Esophagus (tissue), 2 donors: Measurements from ENCODE around the gene WWOX. TPM values are rescaled to one million over a fixed set of nuclear protein-coding genes. Genes with fewer than 3 reads are reported as not detected.
"Not testable (repeated sequence)": the region's sequence is repeated elsewhere in the genome, so short reads cannot be mapped to it uniquely, and the experiment has no call there.

Experiments
- H3K27ac ChIP-seq, 2 donors: one replicate each; pipeline ENCODE4 v1.5.1; 2013; ENCODE audit warnings: low read depth in 2 of 2, mild to moderate bottlenecking in 2 of 2, inconsistent platforms in 1 of 2, low read length in 1 of 2, moderate library complexity in 1 of 2
- H3K27me3 ChIP-seq, 2 donors: one replicate each; pipeline ENCODE4 v1.6.1; 2013; ENCODE audit warnings: low read length in 2 of 2, control low read depth in 1 of 2, mild to moderate bottlenecking in 1 of 2; ENCODE audit not compliant: insufficient read depth in 2 of 2, control insufficient read depth in 1 of 2
- H3K36me3 ChIP-seq, 2 donors: one replicate each; pipeline ENCODE4 v1.6.1; 2013; ENCODE audit warnings: low read length in 1 of 2; ENCODE audit not compliant: control insufficient read depth in 2 of 2, insufficient read depth in 2 of 2
- H3K4me1 ChIP-seq, 2 donors: one replicate each; pipeline ENCODE4 v1.6.1; 2013; ENCODE audit warnings: low read length in 1 of 2; ENCODE audit not compliant: control insufficient read depth in 2 of 2, insufficient read depth in 2 of 2
- H3K4me3 ChIP-seq, 2 donors: one replicate each; pipeline ENCODE4 v1.5.1; 2013; ENCODE audit warnings: low read length in 2 of 2, mild to moderate bottlenecking in 2 of 2, low read depth in 1 of 2, moderate library complexity in 1 of 2
- H3K9me3 ChIP-seq, 2 donors: one replicate each; pipeline ENCODE4 v1.6.1; 2013; ENCODE audit warnings: mild to moderate bottlenecking in 2 of 2, low read depth in 1 of 2, low read length in 1 of 2, moderate library complexity in 1 of 2; ENCODE audit not compliant: control insufficient read depth in 2 of 2, insufficient read depth in 1 of 2
- WGBS, 2 donors: extraction: QIAGEN DNeasy Blood & Tissue Kit; methylation state at CpG; one replicate each; pipeline ENCODE4 v1.1.7; 2013; 5-methylcytosine and 5-hydroxymethylcytosine counted together
- polyA plus RNA-seq, 2 donors: library from polyadenylated mRNA; stranded (reverse); fragments of 200-250 nt; gene quantifications; one replicate each; pipeline ENCODE4 v1.2.3, GENCODE V29; 2013
- donor health status: healthy with polysubstance abuse.
- donor health status: Bipolar disorder and iron deficiency.

WWOX gene
- 1 to 10 TPM; 6.4 to 9.1 TPM for polyA plus RNA-seq

DNA sequence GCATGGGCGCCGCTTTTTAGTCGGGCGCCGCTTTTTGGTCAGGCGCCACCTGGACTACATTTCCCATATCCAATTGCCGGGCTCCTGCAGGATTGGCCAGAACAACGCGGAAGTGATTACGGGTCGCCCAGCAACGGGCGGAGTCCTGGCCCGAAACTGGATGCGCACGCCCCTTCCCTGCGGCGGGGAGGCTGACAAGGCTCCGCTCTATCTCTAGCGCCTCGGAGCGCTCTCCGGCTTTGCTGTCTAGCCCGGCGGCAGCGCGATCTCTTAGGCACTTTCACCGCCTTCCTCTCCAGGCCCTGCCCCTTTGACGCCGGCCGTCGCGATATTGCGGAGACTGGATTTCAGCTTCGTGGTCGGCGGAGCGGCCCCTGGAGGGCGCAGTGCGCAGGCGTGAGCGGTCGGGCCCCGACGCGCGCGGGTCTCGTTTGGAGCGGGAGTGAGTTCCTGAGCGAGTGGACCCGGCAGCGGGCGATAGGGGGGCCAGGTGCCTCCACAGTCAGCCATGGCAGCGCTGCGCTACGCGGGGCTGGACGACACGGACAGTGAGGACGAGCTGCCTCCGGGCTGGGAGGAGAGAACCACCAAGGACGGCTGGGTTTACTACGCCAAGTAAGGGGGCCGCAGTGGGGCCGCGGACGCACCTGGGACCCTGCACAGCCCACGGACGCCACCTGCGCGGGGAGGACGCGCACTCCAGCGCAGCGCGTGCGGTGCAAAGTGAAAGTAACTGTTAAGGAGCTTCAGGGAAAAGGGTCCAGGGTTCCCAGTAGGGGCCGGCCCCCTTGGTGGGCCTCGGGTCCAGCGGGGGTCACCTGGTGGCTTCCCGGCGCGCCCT lies at the start of gene WWOX:
WWOX (plus strand) TSS at position 384 of the 841 bp plus-strand sequence.
- Histone ChIP-seq H3K27ac (peak within 1 kb of the TSS; percentile 94 to 95), H3K4me3 (peak within 1 kb of the TSS; percentile 66 to 96), H3K9me3 (no peaks in the 10 kb centered on the region), H3K4me1 (peaks cover 6 to 8% of the 10 kb centered on the region in 2 donors), H3K27me3 (no peaks in the 10 kb centered on the region), H3K36me3 (no peaks in the 10 kb centered on the region)
- WGBS, 2 donors: 0 to 1% methylated on average over 84 of the region's 84 CpGs

DNA sequence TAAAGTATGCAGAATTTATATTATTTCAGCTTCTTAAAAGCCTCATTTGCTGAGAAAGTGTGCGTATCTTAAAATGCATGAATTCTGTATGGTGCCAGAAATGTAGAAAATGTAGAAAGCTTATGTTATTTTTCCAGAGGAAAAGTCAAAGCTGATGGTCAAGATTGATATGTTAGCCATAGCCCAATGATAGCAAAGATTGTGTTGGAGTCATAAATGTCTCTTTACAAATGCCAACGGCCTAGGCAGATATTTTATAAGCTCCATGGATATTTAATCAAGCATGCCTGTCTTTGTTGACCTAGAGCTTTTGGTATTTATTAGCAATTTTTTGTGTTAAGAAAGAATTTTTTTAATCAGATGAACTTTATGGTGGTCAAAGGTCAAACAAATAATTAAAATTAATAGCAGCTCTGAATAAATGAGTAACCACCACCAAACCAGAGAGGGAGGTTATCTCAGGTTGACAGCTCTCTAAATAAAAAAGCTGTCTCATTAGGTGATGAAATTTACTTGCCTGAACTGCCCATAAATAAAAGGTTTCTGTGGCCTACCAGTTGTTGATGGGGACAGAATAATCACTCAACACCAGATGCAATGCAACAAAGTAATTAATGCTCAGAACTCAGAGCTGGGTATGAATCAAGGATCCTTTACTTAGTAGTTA lies 48.6 kb upstream of the WWOX start:
- H3K36me3 ChIP-seq: no peaks in the 10 kb centered on the region
- 54 to 70% methylated on average over 2 of the region's 2 CpGs for WGBS, 2 donors
- no peaks in the 10 kb centered on the region for H3K9me3 ChIP-seq
- H3K4me1 ChIP-seq: peaks cover under 1 to 3% of the 10 kb centered on the region in 2 donors
- H3K27ac ChIP-seq: no peak overlapping the region
- H3K4me3 ChIP-seq: no peak overlapping the region
- no peaks in the 10 kb centered on the region for H3K27me3 ChIP-seq

- Histone ChIP-seq H3K9me3 (no peaks in the 10 kb centered on the region), H3K27me3 (peaks cover 0 to 3% of the 10 kb centered on the region in 2 donors), H3K36me3 (no peaks in the 10 kb centered on the region), H3K4me1 (no peaks in the 10 kb centered on the region), H3K27ac (no peak overlapping the region), H3K4me3 (no peak overlapping the region)
- WGBS, 2 donors: 41 to 53% methylated on average over 9 of the region's 9 CpGs
Measured at GRCh38 chr16:78057803-78058564, 41.5 kb upstream of the WWOX start.

DNA sequence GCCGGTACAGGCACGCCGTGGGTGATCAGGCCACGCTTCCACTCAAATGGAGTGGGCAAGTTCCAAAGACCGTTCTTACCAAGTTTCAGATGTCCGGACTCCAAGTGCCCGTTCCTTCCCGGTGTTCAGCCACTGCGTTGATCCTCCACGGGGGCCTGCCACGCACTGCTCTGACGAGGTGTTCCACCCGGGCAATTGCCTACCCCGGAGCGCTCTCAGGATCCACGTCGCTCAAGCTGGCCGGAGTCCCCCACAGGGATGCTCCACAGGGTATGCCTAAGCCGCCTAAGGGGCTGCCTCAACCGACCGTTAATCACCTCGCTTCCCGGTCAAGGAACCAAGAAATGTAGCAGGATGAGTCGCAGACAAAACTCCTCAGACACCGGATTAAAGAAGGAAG lies 39.6 kb upstream of the WWOX start:
- 82 to 85% methylated on average over 24 to 25 of the region's 25 CpGs for WGBS, 2 donors
- H3K9me3 ChIP-seq, H3K36me3 ChIP-seq, H3K4me3 ChIP-seq, H3K27ac ChIP-seq, H3K27me3 ChIP-seq, H3K4me1 ChIP-seq: not testable (repeated sequence)

DNA sequence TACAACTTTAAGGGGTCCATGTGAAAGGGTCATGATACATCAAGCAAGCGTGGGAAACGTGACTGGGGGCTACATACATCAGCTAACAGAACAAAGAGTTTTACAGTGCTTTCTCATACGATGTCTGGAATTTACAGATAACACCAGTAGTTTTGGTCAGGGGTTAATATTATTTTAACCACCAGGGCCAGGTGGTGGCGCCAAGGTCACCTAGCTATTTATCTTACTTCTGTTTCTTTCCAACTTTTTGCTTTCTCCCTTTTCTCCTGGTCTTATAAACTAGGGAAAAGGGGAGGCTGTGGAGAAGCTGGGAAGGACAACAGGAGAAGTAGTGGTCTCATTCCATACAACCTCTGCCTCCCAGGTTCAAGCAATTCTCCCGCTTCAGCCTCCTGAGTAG lies 39.2 kb upstream of the WWOX start:
- Histone ChIP-seq H3K27ac (no peak overlapping the region), H3K36me3 (no peaks in the 10 kb centered on the region), H3K27me3 (peaks cover 0 to 3% of the 10 kb centered on the region in 2 donors), H3K4me1 (no peaks in the 10 kb centered on the region), H3K4me3 (no peak overlapping the region), H3K9me3 (no peaks in the 10 kb centered on the region)
- WGBS, 2 donors: 25 to 37% methylated on average over 5 of the region's 5 CpGs

- peaks cover 0 to 3% of the 10 kb centered on the region in 2 donors for H3K27me3 ChIP-seq
- H3K27ac ChIP-seq: no peak overlapping the region
- H3K4me1 ChIP-seq: no peaks in the 10 kb centered on the region
- H3K4me3 ChIP-seq: no peak overlapping the region
- no peaks in the 10 kb centered on the region for H3K9me3 ChIP-seq
- WGBS, 2 donors: 56 to 69% methylated on average over 5 of the region's 5 CpGs
- H3K36me3 ChIP-seq: no peaks in the 10 kb centered on the region
Measured at GRCh38 chr16:78060809-78061208, 38.6 kb upstream of the WWOX start.

GRCh38 chr16:78065319-78065718 lies 34.1 kb upstream of the WWOX start:
- H3K27ac ChIP-seq: no peak overlapping the region
- H3K4me1 ChIP-seq: no peaks in the 10 kb centered on the region
- no peaks in the 10 kb centered on the region for H3K9me3 ChIP-seq
- WGBS, 2 donors: 58 to 62% methylated on average over 4 of the region's 4 CpGs
- no peaks in the 10 kb centered on the region for H3K36me3 ChIP-seq
- H3K27me3 ChIP-seq: no peaks in the 10 kb centered on the region
- no peak overlapping the region for H3K4me3 ChIP-seq

- 93 to 94% methylated on average over 5 of the region's 5 CpGs for WGBS, 2 donors
- Histone ChIP-seq H3K4me3 (no peak overlapping the region), H3K27ac (no peak overlapping the region), H3K4me1 (no peaks in the 10 kb centered on the region), H3K36me3 (no peaks in the 10 kb centered on the region), H3K9me3 (no peaks in the 10 kb centered on the region), H3K27me3 (no peaks in the 10 kb centered on the region)
Measured at GRCh38 chr16:78069913-78070312, 29.5 kb upstream of the WWOX start.

DNA sequence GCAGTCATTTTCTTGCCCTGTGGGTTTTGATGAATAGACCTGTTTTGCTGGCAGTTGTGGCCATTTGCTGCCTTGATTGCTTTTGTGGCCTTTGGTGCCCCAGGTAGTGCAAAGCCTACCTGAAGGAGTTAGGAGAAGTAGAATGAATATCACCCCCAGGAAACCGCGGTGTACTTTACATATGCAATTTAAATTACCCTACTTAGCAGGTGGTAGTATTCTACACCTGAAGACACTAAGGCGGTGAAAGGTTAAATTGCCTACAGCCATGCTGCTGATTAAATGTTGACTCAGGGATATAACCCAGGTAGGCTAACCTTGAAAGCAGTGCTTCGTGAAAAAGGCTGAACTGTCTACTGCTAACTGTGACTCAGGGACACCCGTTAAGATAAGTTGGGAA lies 27.2 kb upstream of the WWOX start:
- no peaks in the 10 kb centered on the region for H3K4me1 ChIP-seq
- no peaks in the 10 kb centered on the region for H3K27me3 ChIP-seq
- H3K4me3 ChIP-seq: no peak overlapping the region
- no peaks in the 10 kb centered on the region for H3K36me3 ChIP-seq
- 14 to 20% methylated on average over 5 of the region's 5 CpGs for WGBS, 2 donors
- no peak overlapping the region for H3K27ac ChIP-seq
- no peaks in the 10 kb centered on the region for H3K9me3 ChIP-seq
